NB4 (cell line): ENCODE measurements around the gene SNX2.

ENCODE experiments used
- DNase-seq: peaks from one replicate; pipeline ENCODE4 v3.0.0; 2010; ENCODE audit warnings: low read depth
- H3K4me3 ChIP-seq: one replicate; pipeline ENCODE4 v1.5.1; 2011; ENCODE audit warnings: mild to moderate bottlenecking, low read depth, low read length, moderate library complexity
- CTCF ChIP-seq: IDR thresholded peaks from one replicate; pipeline ENCODE4 v1.5.1; 2012; ENCODE audit warnings: low read depth, low read length
- MAX ChIP-seq: IDR thresholded peaks from 2 replicates; pipeline ENCODE4 v1.6.1; 2011; ENCODE audit warnings: low read depth, low read length
- MYC ChIP-seq: IDR thresholded peaks from 2 replicates; pipeline ENCODE4 v1.6.1; 2011; ENCODE audit warnings: low read depth, low read length
- POLR2A ChIP-seq: IDR thresholded peaks from 2 replicates; pipeline ENCODE4 v1.6.1; 2011; ENCODE audit warnings: mild to moderate bottlenecking; ENCODE audit not compliant: insufficient read length; ENCODE audit errors: extremely low read depth

SNX2 gene

GRCh38 chr5:122766130-122766529 lies 8.8 kb upstream of the SNX2 start:
- TF ChIP-seq POLR2A (no peak), CTCF (no peak), MAX (no peak), MYC (no peak)
- no peak overlapping the region for H3K4me3 ChIP-seq
- no peak for DNase-seq

- no peak for TF ChIP-seq POLR2A
- no peak for TF ChIP-seq CTCF
- TF ChIP-seq MAX = no peak
- TF ChIP-seq MYC = no peak
- no peak overlapping the region for H3K4me3 ChIP-seq
- no peak for DNase-seq
Observed at GRCh38 chr5:122770477-122770876, 4.4 kb upstream of the SNX2 start.

- TF ChIP-seq MYC (no peak), CTCF (no peak), POLR2A (no peak), MAX (no peak)
- DNase-seq = no peak
- H3K4me3 ChIP-seq = no peak overlapping the region
Observed at GRCh38 chr5:122772446-122772845, 2.4 kb upstream of the SNX2 start.

- DNase-seq = peak; percentile 45
- H3K4me3 ChIP-seq = no peak overlapping the region
- no peak for TF ChIP-seq CTCF
- TF ChIP-seq MYC = no peak
- no peak for TF ChIP-seq POLR2A
- TF ChIP-seq MAX = no peak
Observed at GRCh38 chr5:122773619-122774018, 1.3 kb upstream of the SNX2 start.

GRCh38 chr5:122774519-122774860 lies 390 bp upstream of the SNX2 start:
- no peak for DNase-seq
- H3K4me3 ChIP-seq = peak overlapping the region; percentile 42
- no peak for TF ChIP-seq CTCF
- TF ChIP-seq MYC = no peak
- no peak for TF ChIP-seq MAX
- TF ChIP-seq POLR2A = no peak
